Endothelial cell of umbilical vein (primary cell): ENCODE results near the gene OR51G1. TPM values are rescaled to one million over a fixed set of nuclear protein-coding genes. Genes with fewer than 3 reads are reported as not detected.

ENCODE experiments used
- BruUV-seq: library from RNA; stranded (reverse); fragments of 400-500 nt; replicated peaks from 2 replicates; lab custom pipeline; 2021; lab: Mats Ljungman, UMichigan
- CTCF ChIA-PET: fragments of 300-600, 350-600 bp; sonication (Branson Sonifier 250); formaldehyde crosslinking; loops from one replicate; lab custom pipeline; 2021; ENCODE audit warnings: antibody characterized with exemption, inconsistent platforms; lab: Charles Lee
- POLR2A ChIA-PET: fragments of 300-600, 350-600 bp; sonication (Branson Sonifier 250); formaldehyde crosslinking; loops from one replicate; lab custom pipeline; 2021; ENCODE audit warnings: antibody characterized with exemption, inconsistent platforms; lab: Charles Lee
- DNase-seq: peaks from one replicate; pipeline ENCODE4 v3.0.0-alpha.2; 2011; ENCODE audit warnings: low read depth, low spot score
- FAIRE-seq: peaks from 2 replicates; lab custom pipeline; 2011; peaks lifted over from hg19 to GRCh38; lab: Jason Lieb, UNC
- H2AFZ ChIP-seq: 2 replicates; pipeline ENCODE4 v1.6.0; 2012; ENCODE audit warnings: low read depth, low read length, control low read depth, inconsistent platforms
- H3K27ac ChIP-seq: 2 replicates; pipeline ENCODE4 v1.5.1; 2011; ENCODE audit warnings: low read depth, mild to moderate bottlenecking, control low read depth, low read length, moderate library complexity; ENCODE audit not compliant: insufficient read depth
- H3K27me3 ChIP-seq, 2 experiments: 2 replicates each; pipeline versions ENCODE4 v1.6.0 to v1.6.1; 2011; ENCODE audit warnings: low read length in 2 of 2, mixed read lengths in 1 of 2; ENCODE audit not compliant: control insufficient read depth in 2 of 2, insufficient read depth in 2 of 2
- H3K36me3 ChIP-seq, 2 experiments: 2 replicates in 1 of 2; 3 replicates in 1 of 2; pipeline ENCODE4 v1.5.1; 2011; ENCODE audit warnings: low read length in 2 of 2, mild to moderate bottlenecking in 1 of 2, moderate library complexity in 1 of 2; ENCODE audit not compliant: control insufficient read depth in 2 of 2, insufficient read depth in 2 of 2; ENCODE audit errors: extremely low read depth in 1 of 2
- H3K4me1 ChIP-seq: 3 replicates; pipeline ENCODE4 v1.5.1; 2011; ENCODE audit warnings: mild to moderate bottlenecking, low read length; ENCODE audit not compliant: control insufficient read depth, insufficient read depth; ENCODE audit errors: extremely low read depth
- H3K4me2 ChIP-seq: 2 replicates; pipeline ENCODE4 v1.6.1; 2011; ENCODE audit warnings: low read length, control low read depth, mixed read lengths; ENCODE audit not compliant: insufficient read depth
- H3K4me3 ChIP-seq, 3 experiments: fragments of 200-600 bp in 1 of 3; sonication (generic), shearing (Covaris generic) in 1 of 3; replicated peaks in 1 of 3; 2 replicates each; pipeline ENCODE4 v1.5.1; 2011 to 2016; ENCODE audit warnings: control low read depth in 3 of 3, low read length in 3 of 3, mild to moderate bottlenecking in 2 of 3, inconsistent platforms in 1 of 3, low read depth in 1 of 3, moderate library complexity in 1 of 3; ENCODE audit not compliant: insufficient read depth in 1 of 3
- H3K79me2 ChIP-seq: 2 replicates; pipeline ENCODE4 v1.6.0; 2012; ENCODE audit warnings: low read length, inconsistent platforms; ENCODE audit not compliant: control insufficient read depth, insufficient read depth
- H3K9ac ChIP-seq: replicated peaks from 2 replicates; pipeline ENCODE3; 2011; ENCODE audit warnings: low read length, control low read depth; ENCODE audit not compliant: insufficient read depth; ENCODE audit errors: extremely low read depth
- H3K9me1 ChIP-seq: replicated peaks from 3 replicates; pipeline ENCODE4 v1.6.0; 2011; ENCODE audit warnings: mild to moderate bottlenecking, low read length; ENCODE audit not compliant: control insufficient read depth, insufficient read depth; ENCODE audit errors: extremely low read depth
- H3K9me3 ChIP-seq: replicated peaks from 2 replicates; pipeline ENCODE4 v1.5.1; 2012; ENCODE audit warnings: low read length, inconsistent platforms; ENCODE audit not compliant: control insufficient read depth, insufficient read depth
- H4K20me1 ChIP-seq: replicated peaks from 2 replicates; pipeline ENCODE3; 2011; ENCODE audit warnings: mild to moderate bottlenecking, low read length; ENCODE audit not compliant: control insufficient read depth, insufficient read depth; ENCODE audit errors: extremely low read depth
- CTCF ChIP-seq, 2 donors: IDR thresholded peaks; 1 replicate in 1 of 2; 2 replicates in 1 of 2; pipeline ENCODE4 v1.5.1; 2011; ENCODE audit warnings: low read length in 2 of 2, mild to moderate bottlenecking in 2 of 2, moderate library complexity in 2 of 2, control low read depth in 1 of 2, inconsistent platforms in 1 of 2, low read depth in 1 of 2; ENCODE audit not compliant: insufficient read depth in 1 of 2; ENCODE audit errors: extremely low read depth in 1 of 2
- EZH2 ChIP-seq: IDR thresholded peaks from 2 replicates; pipeline ENCODE4 v1.6.1; 2012; ENCODE audit warnings: borderline replicate concordance, low read depth, mild to moderate bottlenecking, moderate library complexity, low read length, inconsistent platforms; ENCODE audit not compliant: severe bottlenecking
- FOS ChIP-seq: IDR thresholded peaks from 2 replicates; pipeline ENCODE4 v1.6.1; 2011; ENCODE audit warnings: mild to moderate bottlenecking, low read length, moderate library complexity, borderline replicate concordance; ENCODE audit not compliant: insufficient read depth
- GATA2 ChIP-seq: IDR thresholded peaks from 2 replicates; pipeline ENCODE4 v1.7.0; 2011; ENCODE audit warnings: low read depth, mild to moderate bottlenecking, moderate library complexity, mixed read lengths, low read length; ENCODE audit not compliant: insufficient read length, insufficient read depth
- JUN ChIP-seq: IDR thresholded peaks from 2 replicates; pipeline ENCODE4 v1.6.1; 2011; ENCODE audit warnings: borderline replicate concordance, low read depth; ENCODE audit not compliant: insufficient read length, insufficient read depth
- MAX ChIP-seq: IDR thresholded peaks from 2 replicates; pipeline ENCODE4 v1.6.1; 2011; ENCODE audit not compliant: insufficient read depth, insufficient read length
- MYC ChIP-seq: IDR thresholded peaks from one replicate; pipeline ENCODE4 v1.6.1; 2011; ENCODE audit warnings: mild to moderate bottlenecking, low read depth, low read length
- POLR2A ChIP-seq: IDR thresholded peaks from 2 replicates; pipeline ENCODE4 v1.6.1; 2012; ENCODE audit warnings: low read depth, mild to moderate bottlenecking, control low read depth, low read length
- POLR2AphosphoS5 ChIP-seq: IDR thresholded peaks from 2 replicates; pipeline ENCODE4 v1.6.1; 2012; ENCODE audit warnings: low read depth, mild to moderate bottlenecking, control low read depth, low read length, moderate library complexity; ENCODE audit not compliant: insufficient read depth
- dilution Hi-C: fragments of 300-500 bp; cut with MboI; formaldehyde crosslinking; loops from one replicate; pipeline ENCODE4 v1.15.0; 2019; ENCODE audit warnings: low sequenced_read_pairs; ENCODE audit not compliant: extremely low pct_ligation_motif_present
- intact Hi-C: fragments of 100-400 bp; cut with micrococcal nuclease; formaldehyde crosslinking; loops from one replicate; pipeline ENCODE4 v1.10.0; 2022
- polyA plus RNA-seq, 4 experiments: library from polyadenylated mRNA; depleted of rRNA in 3 of 4; stranded (reverse) in 3 of 4; unstranded in 1 of 4; fragments of >200 nt; gene quantifications; 2 replicates each; pipeline versions ENCODE4 v1.2.1 to v1.2.3, GENCODE V29; 2011 to 2012; ENCODE audit warnings: missing spikeins in 1 of 4
- total RNA-seq: library from RNA; stranded (reverse); gene quantifications from 2 replicates; pipeline ENCODE4 v1.2.3, GENCODE V29; 2021

OR51G1 gene
- total and polyA plus RNA-seq, 2 donors (not counting 3 experiments of a cell fraction or from before 2014, with no cell fraction given) = not detected

- TF ChIP-seq POLR2A = no peak
- no peak for TF ChIP-seq MAX
- TF ChIP-seq JUN = no peak
- TF ChIP-seq EZH2 = no peak
- no peak for TF ChIP-seq GATA2
- TF ChIP-seq CTCF (IDR thresholded peaks at IDR 0.05; ENCODE audit: extremely low read depth in 1 of 2, insufficient read depth in 1 of 2, low read depth in 1 of 2, low read length in 2 of 2) = no peak
- no peak for TF ChIP-seq FOS
- TF ChIP-seq POLR2AphosphoS5 = no peak
- no peak for TF ChIP-seq MYC
- Histone ChIP-seq H3K27me3 (no peaks in the 10 kb centered on the region), H2AFZ (no peak within 1 kb of the TSS), H3K27ac (no peak within 1 kb of the TSS), H3K4me1 (no peaks in the 10 kb centered on the region), H3K4me2 (no peak within 1 kb of the TSS), H3K4me3 (no peak within 1 kb of the TSS), H4K20me1 (no peaks in the 10 kb centered on the region), H3K9ac (no peak within 1 kb of the TSS), H3K36me3 (no peaks in the 10 kb centered on the region), H3K9me3 (no peaks in the 10 kb centered on the region), H3K9me1 (no peaks in the 10 kb centered on the region), H3K79me2 (no peaks in the 10 kb centered on the region)
- FAIRE-seq (no peak), DNase-seq (no peak)
- ChIA-PET POLR2A (no interaction called here), CTCF (no interaction called here)
- no TSS peak for BruUV-seq
- dilution Hi-C loops (no loop called here), intact Hi-C loops (no loop called here)
Measured at GRCh38 chr11:4903484-4903883, 20.7 kb downstream of the OR51G1 start, which contains the start of gene OR51A7. TSS of gene OR51A7 (plus strand) at chr11:4903783. CDS start at chr11:4907370, 3,587 bp downstream.
